ENCODE data around the gene GLB1L.
"Not testable (repeated sequence)": the region's sequence is repeated elsewhere in the genome, so short reads cannot be mapped to it uniquely, and the experiment has no call there.

Gene GLB1L

GRCh38 chr2:219290381-219291171 lies 45.3 kb upstream of the GLB1L start:
- DNase-seq (ENCODE audit: low spot score), result no peak
- no peak for TF ChIP-seq CTCF (IDR thresholded peaks at IDR 0.05; ENCODE audit: extremely low read depth, missing control alignments)

GRCh38 chr2:219289537-219290361 lies 44.5 kb upstream of the GLB1L start:
- no peak for TF ChIP-seq CTCF (IDR thresholded peaks at IDR 0.05; ENCODE audit: extremely low read depth, missing control alignments)
- DNase-seq (ENCODE audit: low spot score), result no peak

GRCh38 chr2:219289195-219289536 lies 43.9 kb upstream of the GLB1L start:
- TF ChIP-seq CTCF (IDR thresholded peaks at IDR 0.05; ENCODE audit: extremely low read depth, missing control alignments), result no peak
- DNase-seq (ENCODE audit: low spot score), result no peak

- peak; percentile 21 for DNase-seq (ENCODE audit: low spot score)
- TF ChIP-seq CTCF (IDR thresholded peaks at IDR 0.05; ENCODE audit: extremely low read depth, missing control alignments), result no peak
These were observed 42.5 kb upstream of the GLB1L start for GRCh38 chr2:219287580-219288265.

- DNase-seq (ENCODE audit: low spot score), result not testable (repeated sequence)
These were observed 41.8 kb upstream of the GLB1L start for GRCh38 chr2:219287116-219287440.

GRCh38 chr2:219286436-219287115 lies 41.3 kb upstream of the GLB1L start:
- no peak for TF ChIP-seq CTCF (IDR thresholded peaks at IDR 0.05; ENCODE audit: extremely low read depth, missing control alignments)
- peak; percentile 15 for DNase-seq (ENCODE audit: low spot score)

GRCh38 chr2:219285894-219286425 lies 40.7 kb upstream of the GLB1L start:
- TF ChIP-seq CTCF (IDR thresholded peaks at IDR 0.05; ENCODE audit: extremely low read depth, missing control alignments), result no peak
- DNase-seq (ENCODE audit: low spot score), result no peak
